NT2/D1 (cell line): ENCODE measurements around the gene PPT1.

ENCODE experiments used
- YY1 ChIP-seq: IDR thresholded peaks from 2 replicates; pipeline ENCODE4 v1.6.1; 2011; ENCODE audit not compliant: insufficient read length, insufficient read depth
- ZNF274 ChIP-seq: IDR thresholded peaks from 2 replicates; pipeline ENCODE4 v1.6.1; 2011; ENCODE audit warnings: mild to moderate bottlenecking, low read depth, low read length

DNA sequence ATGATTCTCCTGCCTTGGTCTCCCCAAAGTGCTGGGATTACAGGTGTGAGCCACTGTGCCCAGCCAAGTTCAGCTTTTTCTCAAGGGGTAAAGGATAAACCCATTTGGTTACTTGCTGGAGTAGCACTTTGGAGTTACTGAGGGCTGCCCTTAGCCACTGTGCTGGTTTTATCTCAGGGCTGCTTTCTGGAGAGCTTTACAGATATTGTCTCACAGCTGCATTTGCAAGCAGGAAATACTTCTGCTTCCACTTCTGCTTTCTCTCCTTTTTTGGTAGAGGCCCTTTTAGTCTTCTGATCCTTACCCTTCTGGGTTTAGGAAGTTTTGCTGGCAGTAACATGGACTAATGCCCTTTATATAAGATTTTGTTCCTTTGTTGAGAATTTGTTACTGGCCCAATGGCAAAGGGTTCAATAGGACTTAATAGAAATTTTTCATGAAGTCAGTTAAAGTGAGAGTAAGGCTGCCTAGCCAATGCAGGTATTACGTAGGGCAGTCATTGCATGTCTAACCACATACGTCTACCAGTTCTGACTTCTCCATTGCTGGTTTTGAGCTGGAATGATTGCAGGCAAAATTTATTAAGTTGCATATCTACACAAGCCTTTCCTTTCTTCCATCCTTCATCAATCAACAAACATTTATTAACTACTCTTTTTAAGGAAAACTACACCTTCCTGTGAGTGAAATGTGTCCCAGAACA lies 32.1 kb downstream of the PPT1 start:
- TF ChIP-seq YY1 (no peak), ZNF274 (no peak)
